Upper lobe of left lung (tissue), 6 donors: ENCODE data around the gene CTNNAL1. TPM values are rescaled to one million over a fixed set of nuclear protein-coding genes. Genes with fewer than 3 reads are reported as not detected.

Experiments
- ATAC-seq, 2 donors: fragments of 200-7000 bp; cut with Tn5 transposase; one replicate each; pipeline ENCODE4 v1.9.1; 2022; ENCODE audit warnings: mild to moderate bottlenecking in 2 of 2, moderate library complexity in 2 of 2; ENCODE audit not compliant: low FRiP score in 2 of 2
- DNase-seq, 2 donors: peaks; one replicate each; pipeline ENCODE4 v3.0.0-alpha.2; 2019 to 2020
- H3K27ac ChIP-seq, 4 donors: fragments of 200-600 bp; sonication (generic); one replicate each; pipeline ENCODE4 v1.5.1; 2016 to 2019
- H3K27me3 ChIP-seq, 4 donors: fragments of 200-600 bp; sonication (generic); one replicate each; pipeline ENCODE4 v1.5.1; 2017 to 2019
- H3K36me3 ChIP-seq, 4 donors: fragments of 200-600 bp; sonication (generic); one replicate each; pipeline ENCODE4 v1.5.1; 2016 to 2019
- H3K4me1 ChIP-seq, 4 donors: fragments of 200-600 bp; sonication (generic); one replicate each; pipeline ENCODE4 v1.5.1; 2018 to 2019
- H3K4me3 ChIP-seq, 4 donors: fragments of 200-600 bp; sonication (generic); one replicate each; pipeline ENCODE4 v1.5.1; 2017 to 2019; ENCODE audit warnings: mild to moderate bottlenecking in 2 of 4, moderate library complexity in 1 of 4
- H3K9me3 ChIP-seq, 4 donors: fragments of 200-600 bp; sonication (generic); one replicate each; pipeline ENCODE4 v1.5.1; 2018 to 2019
- EP300 ChIP-seq, 4 donors: sonication (generic); formaldehyde crosslinking; IDR thresholded peaks; one replicate each; pipeline ENCODE4 v1.5.1; 2017; ENCODE audit warnings: antibody characterized with exemption in 4 of 4, control low read depth in 2 of 4
- POLR2A ChIP-seq, 4 donors: fragments of 450-650 bp; IDR thresholded peaks; one replicate each; pipeline ENCODE4 v1.5.1; 2016 to 2017; ENCODE audit warnings: antibody characterized with exemption in 4 of 4, mild to moderate bottlenecking in 2 of 4
- POLR2AphosphoS5 ChIP-seq, 2 donors: sonication (generic); formaldehyde crosslinking; IDR thresholded peaks; one replicate each; pipeline ENCODE4 v1.5.1; 2017; ENCODE audit warnings: antibody characterized with exemption in 2 of 2
- WGBS, 2 donors: methylation state at CpG; one replicate each; pipeline ENCODE4 v1.1.5; 2017 to 2018; 5-methylcytosine and 5-hydroxymethylcytosine counted together
- total RNA-seq, 6 donors: library from RNA; depleted of rRNA in 4 of 6; stranded (reverse); fragments of >200 nt in 4 of 6; gene quantifications; one replicate each; pipeline versions ENCODE4 v1.1.0 to v1.2.1, GENCODE V29; 2016 to 2021
- TF ChIP-seq, protein P1 (sequence below), 6 experiments: fragments of 450-650 bp in 4 of 6; fragments of 200-600 bp in 2 of 6; sonication (generic) in 2 of 6; IDR thresholded peaks; one replicate each; pipeline ENCODE4 v1.5.1; 2016 to 2019; ENCODE audit warnings: antibody characterized with exemption in 6 of 6
- donor health status: DM: no; HTN: no; CAD: no; lungs with moderate emphysema.
- donor health status: DM: no; HTN: yes; CAD: no; lungs with severe emphysema.

Gene CTNNAL1
- total RNA-seq, 6 donors from 2014 or later: 10.5 to 59.6 (median 25.9) TPM

DNA sequence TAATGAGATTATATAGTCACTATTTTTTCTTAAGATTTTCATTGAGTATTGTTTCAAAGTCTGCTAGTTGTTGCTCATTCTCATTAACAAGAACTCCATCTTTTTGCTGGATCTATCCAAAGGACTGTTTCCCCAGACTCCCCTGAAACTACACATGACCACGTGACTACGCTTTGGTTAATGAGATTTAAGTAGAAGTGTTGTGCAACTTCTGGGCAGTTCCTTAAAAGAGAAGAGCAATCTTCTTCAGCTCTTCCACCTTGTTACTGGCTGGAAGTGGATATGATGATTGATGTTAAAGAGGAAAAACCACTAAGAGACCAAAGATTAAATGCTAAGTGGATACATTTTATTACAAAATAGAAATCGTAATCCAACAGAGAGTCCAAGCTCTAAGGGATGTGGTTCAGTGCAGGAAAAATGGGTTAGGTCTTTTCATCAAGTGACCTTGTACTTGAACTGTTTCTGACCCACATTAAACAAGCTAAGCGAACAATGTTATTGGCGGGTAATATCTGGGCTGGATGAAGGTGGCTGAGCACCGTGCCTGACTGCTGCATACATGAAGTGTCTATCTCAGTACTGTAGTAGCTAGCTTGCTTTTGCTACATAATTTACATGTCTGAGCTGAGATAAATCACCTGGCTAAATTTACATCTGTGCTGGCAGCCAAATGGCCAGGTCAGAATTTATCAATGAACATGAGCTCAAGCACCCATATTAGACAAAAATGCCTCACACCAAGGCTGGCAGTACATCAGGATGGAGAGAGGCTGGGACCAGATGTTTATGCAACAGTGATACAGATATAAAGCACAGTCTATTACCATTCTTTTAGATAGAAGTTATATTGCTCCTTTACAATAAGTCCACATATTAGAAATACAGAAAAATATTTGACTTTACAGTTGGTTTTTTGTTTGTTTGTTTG lies 7.5 kb upstream of the CTNNAL1 start:
- Histone ChIP-seq H3K4me3 (no peak overlapping the region), H3K27ac (no peak overlapping the region), H3K4me1 (peaks cover 0 to 32% (median 6%) of the 10 kb centered on the region in 4 donors), H3K9me3 (no peaks in the 10 kb centered on the region), H3K36me3 (peaks cover 0 to 12% (median 5%) of the 10 kb centered on the region in 4 donors), H3K27me3 (no peaks in the 10 kb centered on the region)
- DNase-seq (no peak), ATAC-seq (no peak)
- WGBS, 2 donors: 72 to 73% methylated on average over 6 of the region's 6 CpGs
- TF ChIP-seq POLR2AphosphoS5 (IDR thresholded peaks at IDR 0.05) (no peak), EP300 (IDR thresholded peaks at IDR 0.05) (no peak), POLR2A (IDR thresholded peaks at IDR 0.05) (no peak)
- TF ChIP-seq, protein P1, sequence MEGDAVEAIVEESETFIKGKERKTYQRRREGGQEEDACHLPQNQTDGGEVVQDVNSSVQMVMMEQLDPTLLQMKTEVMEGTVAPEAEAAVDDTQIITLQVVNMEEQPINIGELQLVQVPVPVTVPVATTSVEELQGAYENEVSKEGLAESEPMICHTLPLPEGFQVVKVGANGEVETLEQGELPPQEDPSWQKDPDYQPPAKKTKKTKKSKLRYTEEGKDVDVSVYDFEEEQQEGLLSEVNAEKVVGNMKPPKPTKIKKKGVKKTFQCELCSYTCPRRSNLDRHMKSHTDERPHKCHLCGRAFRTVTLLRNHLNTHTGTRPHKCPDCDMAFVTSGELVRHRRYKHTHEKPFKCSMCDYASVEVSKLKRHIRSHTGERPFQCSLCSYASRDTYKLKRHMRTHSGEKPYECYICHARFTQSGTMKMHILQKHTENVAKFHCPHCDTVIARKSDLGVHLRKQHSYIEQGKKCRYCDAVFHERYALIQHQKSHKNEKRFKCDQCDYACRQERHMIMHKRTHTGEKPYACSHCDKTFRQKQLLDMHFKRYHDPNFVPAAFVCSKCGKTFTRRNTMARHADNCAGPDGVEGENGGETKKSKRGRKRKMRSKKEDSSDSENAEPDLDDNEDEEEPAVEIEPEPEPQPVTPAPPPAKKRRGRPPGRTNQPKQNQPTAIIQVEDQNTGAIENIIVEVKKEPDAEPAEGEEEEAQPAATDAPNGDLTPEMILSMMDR (IDR thresholded peaks at IDR 0.05): no peak

DNA sequence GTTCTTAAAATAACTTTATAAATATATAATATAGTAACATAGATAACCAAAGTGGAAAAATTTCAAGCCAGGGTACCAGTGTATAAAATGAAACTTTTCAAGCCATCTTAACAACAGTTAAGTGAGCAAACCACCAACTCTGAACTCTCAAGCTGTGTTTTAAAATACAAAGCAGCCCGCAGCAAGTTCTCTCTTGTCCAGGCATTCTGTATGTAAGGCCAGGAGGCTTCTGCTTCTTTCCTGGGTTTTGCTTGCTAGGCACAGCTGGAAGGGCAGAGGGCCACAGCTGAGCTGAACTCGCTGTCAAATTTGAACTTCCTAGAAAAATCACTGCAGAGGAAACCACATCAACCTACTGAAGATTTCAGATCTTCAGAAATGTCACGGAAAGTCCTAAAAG lies 6.8 kb upstream of the CTNNAL1 start:
- Histone ChIP-seq H3K9me3 (no peaks in the 10 kb centered on the region), H3K4me1 (peaks cover 0 to 37% (median 9%) of the 10 kb centered on the region in 4 donors), H3K36me3 (peaks cover 0 to 12% (median 5%) of the 10 kb centered on the region in 4 donors), H3K27ac (no peak overlapping the region), H3K4me3 (no peak overlapping the region), H3K27me3 (no peaks in the 10 kb centered on the region)
- WGBS, 2 donors: 80 to 90% methylated on average over 3 of the region's 3 CpGs
- TF ChIP-seq POLR2AphosphoS5 (IDR thresholded peaks at IDR 0.05): no peak
- TF ChIP-seq, protein P1 (IDR thresholded peaks at IDR 0.05): no peak
- DNase-seq (no peak), ATAC-seq (no peak)

DNA sequence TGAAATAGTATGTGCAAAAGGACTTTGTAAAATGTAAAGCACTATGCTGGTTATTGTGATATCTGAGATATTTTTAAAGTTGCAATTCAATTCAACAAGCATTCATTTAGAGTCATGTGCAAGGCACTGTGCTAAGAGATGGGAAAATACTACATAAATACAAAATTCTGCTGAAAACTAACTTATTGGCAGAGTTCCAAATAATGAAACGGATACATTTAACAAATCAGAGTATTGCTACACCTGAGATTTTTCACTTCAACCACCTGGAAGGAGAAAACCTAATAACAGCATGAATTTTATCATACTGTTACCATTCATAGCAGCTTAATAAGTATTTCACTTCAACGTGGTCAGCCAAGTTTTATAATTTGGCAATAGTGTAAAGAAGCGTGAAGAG lies 6.1 kb upstream of the CTNNAL1 start:
- DNase-seq (no peak), ATAC-seq (no peak)
- no peak overlapping the region for H3K4me3 ChIP-seq
- no peaks in the 10 kb centered on the region for H3K9me3 ChIP-seq
- H3K27ac ChIP-seq: no peak overlapping the region
- H3K27me3 ChIP-seq: no peaks in the 10 kb centered on the region
- TF ChIP-seq EP300 (IDR thresholded peaks at IDR 0.05) (no peak), POLR2AphosphoS5 (IDR thresholded peaks at IDR 0.05) (no peak), POLR2A (IDR thresholded peaks at IDR 0.05) (no peak)
- TF ChIP-seq, protein P1 (IDR thresholded peaks at IDR 0.05): no peak
- peaks cover 5 to 44% (median 16%) of the 10 kb centered on the region in 4 donors for H3K4me1 ChIP-seq
- 68 to 73% methylated on average over 3 of the region's 3 CpGs for WGBS, 2 donors
- peaks cover 0 to 12% (median 5%) of the 10 kb centered on the region in 4 donors for H3K36me3 ChIP-seq

DNA sequence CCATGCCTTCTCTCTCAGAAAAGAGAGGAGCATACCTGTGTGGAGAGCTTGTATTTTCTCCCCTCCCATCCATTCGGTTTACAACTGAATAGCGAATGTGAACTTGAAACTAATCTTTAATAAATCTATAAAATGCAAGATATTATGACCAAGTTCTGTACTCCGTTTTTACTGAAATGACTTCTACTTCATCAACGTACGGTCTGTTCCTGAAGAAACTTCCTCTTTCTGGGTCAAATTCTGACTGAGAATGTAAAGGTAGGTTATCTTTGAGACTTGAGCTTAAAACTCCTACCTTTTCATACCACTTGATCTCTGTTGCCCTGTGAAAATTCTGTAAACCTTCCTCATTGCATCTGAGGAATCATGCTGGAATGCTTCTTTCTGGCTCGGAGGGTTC lies 4.2 kb upstream of the CTNNAL1 start:
- H3K27me3 ChIP-seq: no peaks in the 10 kb centered on the region
- H3K4me1 ChIP-seq: peaks cover 12 to 52% (median 23%) of the 10 kb centered on the region in 4 donors
- peak overlapping the region in 1 of 4 donors; percentile 5 for H3K27ac ChIP-seq
- no peak for ATAC-seq
- H3K36me3 ChIP-seq: peaks cover 0 to 12% (median 5%) of the 10 kb centered on the region in 4 donors
- no peaks in the 10 kb centered on the region for H3K9me3 ChIP-seq
- 73 to 80% methylated on average over 6 of the region's 6 CpGs for WGBS, 2 donors
- no peak for TF ChIP-seq EP300 (IDR thresholded peaks at IDR 0.05)
- no peak for TF ChIP-seq POLR2A (IDR thresholded peaks at IDR 0.05)
- no peak overlapping the region for H3K4me3 ChIP-seq
- DNase-seq: no peak

DNA sequence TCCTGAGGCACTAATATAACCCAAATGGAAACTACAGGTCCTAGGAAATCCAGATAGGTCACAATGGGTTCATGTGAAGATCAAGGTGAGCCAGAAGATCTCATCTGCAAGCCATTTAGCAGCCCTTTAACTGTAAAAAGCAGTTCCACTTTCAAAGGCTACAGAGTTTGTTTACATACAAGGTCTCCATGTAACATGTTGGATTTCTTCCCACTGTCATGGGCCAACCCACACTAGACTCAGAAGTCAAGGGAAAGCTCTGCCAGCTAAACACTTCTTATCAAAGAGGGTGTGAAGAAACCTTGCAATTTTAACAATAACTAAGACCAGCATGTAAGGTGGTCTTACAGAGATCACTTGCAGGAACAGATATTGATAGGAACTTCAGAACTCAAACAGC lies 3.8 kb upstream of the CTNNAL1 start:
- ATAC-seq (no peak), DNase-seq (no peak)
- no peak for TF ChIP-seq POLR2AphosphoS5 (IDR thresholded peaks at IDR 0.05)
- TF ChIP-seq POLR2A (IDR thresholded peaks at IDR 0.05): no peak
- TF ChIP-seq EP300 (IDR thresholded peaks at IDR 0.05): no peak
- TF ChIP-seq, protein P1 (IDR thresholded peaks at IDR 0.05): no peak
- no peaks in the 10 kb centered on the region for H3K27me3 ChIP-seq
- no peaks in the 10 kb centered on the region for H3K9me3 ChIP-seq
- peaks cover 14 to 52% (median 23%) of the 10 kb centered on the region in 4 donors for H3K4me1 ChIP-seq
- peaks cover 0 to 12% (median 5%) of the 10 kb centered on the region in 4 donors for H3K36me3 ChIP-seq
- no peak overlapping the region for H3K4me3 ChIP-seq
- H3K27ac ChIP-seq: peak overlapping the region in 2 of 4 donors; percentile 5 to 19
